Measurements from ENCODE around the gene CNTNAP3B.
"Not testable (repeated sequence)": the region's sequence is repeated elsewhere in the genome, so short reads cannot be mapped to it uniquely, and the experiment has no call there.

CNTNAP3B gene

GRCh38 chr9:42080376-42080775 lies 48.9 kb downstream of the CNTNAP3B start:
- H3K9me3 ChIP-seq (ENCODE audit: control extremely low read depth in 1 of 5, control insufficient read depth in 4 of 5, insufficient read depth in 2 of 5, low read depth in 1 of 5, low read length in 4 of 5); POLR2A ChIA-PET; DNase-seq; CTCF ChIA-PET; H3K27ac ChIP-seq (ENCODE audit: insufficient read depth in 1 of 2, low read depth in 1 of 2, low read length in 2 of 2, poor library complexity in 1 of 2, severe bottlenecking in 2 of 2); H3K36me3 ChIP-seq (ENCODE audit: control insufficient read depth in 4 of 4, insufficient read depth in 4 of 4, low read length in 3 of 4); H3K4me1 ChIP-seq (ENCODE audit: control extremely low read depth in 1 of 4, control insufficient read depth in 4 of 4, insufficient read depth in 4 of 4, low read length in 3 of 4); H3K27me3 ChIP-seq (replicated peaks in 2 of 5; ENCODE audit: control insufficient read depth in 4 of 5, insufficient read depth in 5 of 5, low read length in 4 of 5); H3K4me3 ChIP-seq (ENCODE audit: control insufficient read depth in 1 of 7, extremely low read depth in 1 of 7, insufficient read depth in 4 of 7, low read depth in 2 of 7, low read length in 6 of 7): not testable (repeated sequence)
- 92% methylated on average over 2 of the region's 2 CpGs for WGBS (ENCODE audit: insufficient coverage)

GRCh38 chr9:42074868-42075267 lies 54.4 kb downstream of the CNTNAP3B start:
- CTCF ChIA-PET; H3K36me3 ChIP-seq (ENCODE audit: control insufficient read depth in 4 of 4, insufficient read depth in 4 of 4, low read length in 3 of 4); H3K9me3 ChIP-seq (ENCODE audit: control extremely low read depth in 1 of 5, control insufficient read depth in 4 of 5, insufficient read depth in 2 of 5, low read depth in 1 of 5, low read length in 4 of 5); H3K27ac ChIP-seq (ENCODE audit: insufficient read depth in 1 of 2, low read depth in 1 of 2, low read length in 2 of 2, poor library complexity in 1 of 2, severe bottlenecking in 2 of 2); POLR2A ChIA-PET; H3K27me3 ChIP-seq (replicated peaks in 2 of 5; ENCODE audit: control insufficient read depth in 4 of 5, insufficient read depth in 5 of 5, low read length in 4 of 5); DNase-seq; H3K4me1 ChIP-seq (ENCODE audit: control extremely low read depth in 1 of 4, control insufficient read depth in 4 of 4, insufficient read depth in 4 of 4, low read length in 3 of 4); H3K4me3 ChIP-seq (ENCODE audit: control insufficient read depth in 1 of 7, extremely low read depth in 1 of 7, insufficient read depth in 4 of 7, low read depth in 2 of 7, low read length in 6 of 7): not testable (repeated sequence)
- WGBS (ENCODE audit: insufficient coverage), result no CpG with 5 or more reads among the region's 5 CpGs

- H3K27me3 ChIP-seq (replicated peaks in 2 of 5; ENCODE audit: control insufficient read depth in 4 of 5, insufficient read depth in 5 of 5, low read length in 4 of 5); CTCF ChIA-PET; H3K4me3 ChIP-seq (ENCODE audit: control insufficient read depth in 1 of 7, extremely low read depth in 1 of 7, insufficient read depth in 4 of 7, low read depth in 2 of 7, low read length in 6 of 7); H3K9me3 ChIP-seq (ENCODE audit: control extremely low read depth in 1 of 5, control insufficient read depth in 4 of 5, insufficient read depth in 2 of 5, low read depth in 1 of 5, low read length in 4 of 5); DNase-seq; H3K27ac ChIP-seq (ENCODE audit: insufficient read depth in 1 of 2, low read depth in 1 of 2, low read length in 2 of 2, poor library complexity in 1 of 2, severe bottlenecking in 2 of 2); POLR2A ChIA-PET; H3K4me1 ChIP-seq (ENCODE audit: control extremely low read depth in 1 of 4, control insufficient read depth in 4 of 4, insufficient read depth in 4 of 4, low read length in 3 of 4); H3K36me3 ChIP-seq (ENCODE audit: control insufficient read depth in 4 of 4, insufficient read depth in 4 of 4, low read length in 3 of 4): not testable (repeated sequence)
- no CpG with 5 or more reads among the region's 4 CpGs for WGBS (ENCODE audit: insufficient coverage)
Measured at GRCh38 chr9:42071026-42071425, 58.2 kb downstream of the CNTNAP3B start.

- CTCF ChIA-PET; H3K4me3 ChIP-seq (ENCODE audit: control insufficient read depth in 1 of 7, extremely low read depth in 1 of 7, insufficient read depth in 4 of 7, low read depth in 2 of 7, low read length in 6 of 7); POLR2A ChIA-PET; H3K9me3 ChIP-seq (ENCODE audit: control extremely low read depth in 1 of 5, control insufficient read depth in 4 of 5, insufficient read depth in 2 of 5, low read depth in 1 of 5, low read length in 4 of 5); H3K36me3 ChIP-seq (ENCODE audit: control insufficient read depth in 4 of 4, insufficient read depth in 4 of 4, low read length in 3 of 4); H3K27ac ChIP-seq (ENCODE audit: insufficient read depth in 1 of 2, low read depth in 1 of 2, low read length in 2 of 2, poor library complexity in 1 of 2, severe bottlenecking in 2 of 2); DNase-seq; H3K27me3 ChIP-seq (replicated peaks in 2 of 5; ENCODE audit: control insufficient read depth in 4 of 5, insufficient read depth in 5 of 5, low read length in 4 of 5); H3K4me1 ChIP-seq (ENCODE audit: control extremely low read depth in 1 of 4, control insufficient read depth in 4 of 4, insufficient read depth in 4 of 4, low read length in 3 of 4): not testable (repeated sequence)
- no CpG with 5 or more reads among the region's 11 CpGs for WGBS (ENCODE audit: insufficient coverage)
Measured at GRCh38 chr9:42070035-42070799, 59.0 kb downstream of the CNTNAP3B start.

GRCh38 chr9:42053874-42054273 lies 75.4 kb downstream of the CNTNAP3B start:
- no CpG with 5 or more reads among the region's 1 CpG for WGBS (ENCODE audit: insufficient coverage)
- H3K9me3 ChIP-seq (ENCODE audit: control extremely low read depth in 1 of 5, control insufficient read depth in 4 of 5, insufficient read depth in 2 of 5, low read depth in 1 of 5, low read length in 4 of 5); POLR2A ChIA-PET; DNase-seq; H3K36me3 ChIP-seq (ENCODE audit: control insufficient read depth in 4 of 4, insufficient read depth in 4 of 4, low read length in 3 of 4); H3K27ac ChIP-seq (ENCODE audit: insufficient read depth in 1 of 2, low read depth in 1 of 2, low read length in 2 of 2, poor library complexity in 1 of 2, severe bottlenecking in 2 of 2); CTCF ChIA-PET; H3K4me3 ChIP-seq (ENCODE audit: control insufficient read depth in 1 of 7, extremely low read depth in 1 of 7, insufficient read depth in 4 of 7, low read depth in 2 of 7, low read length in 6 of 7); H3K27me3 ChIP-seq (replicated peaks in 2 of 5; ENCODE audit: control insufficient read depth in 4 of 5, insufficient read depth in 5 of 5, low read length in 4 of 5); H3K4me1 ChIP-seq (ENCODE audit: control extremely low read depth in 1 of 4, control insufficient read depth in 4 of 4, insufficient read depth in 4 of 4, low read length in 3 of 4): not testable (repeated sequence)

- WGBS (ENCODE audit: insufficient coverage), result no CpG with 5 or more reads among the region's 2 CpGs
- H3K9me3 ChIP-seq (ENCODE audit: control extremely low read depth in 1 of 5, control insufficient read depth in 4 of 5, insufficient read depth in 2 of 5, low read depth in 1 of 5, low read length in 4 of 5); H3K4me3 ChIP-seq (ENCODE audit: control insufficient read depth in 1 of 7, extremely low read depth in 1 of 7, insufficient read depth in 4 of 7, low read depth in 2 of 7, low read length in 6 of 7); H3K27ac ChIP-seq (ENCODE audit: insufficient read depth in 1 of 2, low read depth in 1 of 2, low read length in 2 of 2, poor library complexity in 1 of 2, severe bottlenecking in 2 of 2); DNase-seq; CTCF ChIA-PET; H3K27me3 ChIP-seq (replicated peaks in 2 of 5; ENCODE audit: control insufficient read depth in 4 of 5, insufficient read depth in 5 of 5, low read length in 4 of 5); H3K36me3 ChIP-seq (ENCODE audit: control insufficient read depth in 4 of 4, insufficient read depth in 4 of 4, low read length in 3 of 4); POLR2A ChIA-PET; H3K4me1 ChIP-seq (ENCODE audit: control extremely low read depth in 1 of 4, control insufficient read depth in 4 of 4, insufficient read depth in 4 of 4, low read length in 3 of 4): not testable (repeated sequence)
Measured at GRCh38 chr9:42050701-42051100, 78.5 kb downstream of the CNTNAP3B start.

- H3K27me3 ChIP-seq (replicated peaks in 2 of 5; ENCODE audit: control insufficient read depth in 4 of 5, insufficient read depth in 5 of 5, low read length in 4 of 5); DNase-seq; H3K9me3 ChIP-seq (ENCODE audit: control extremely low read depth in 1 of 5, control insufficient read depth in 4 of 5, insufficient read depth in 2 of 5, low read depth in 1 of 5, low read length in 4 of 5); H3K4me3 ChIP-seq (ENCODE audit: control insufficient read depth in 1 of 7, extremely low read depth in 1 of 7, insufficient read depth in 4 of 7, low read depth in 2 of 7, low read length in 6 of 7); H3K36me3 ChIP-seq (ENCODE audit: control insufficient read depth in 4 of 4, insufficient read depth in 4 of 4, low read length in 3 of 4); POLR2A ChIA-PET; CTCF ChIA-PET; H3K4me1 ChIP-seq (ENCODE audit: control extremely low read depth in 1 of 4, control insufficient read depth in 4 of 4, insufficient read depth in 4 of 4, low read length in 3 of 4); H3K27ac ChIP-seq (ENCODE audit: insufficient read depth in 1 of 2, low read depth in 1 of 2, low read length in 2 of 2, poor library complexity in 1 of 2, severe bottlenecking in 2 of 2): not testable (repeated sequence)
- 87% methylated on average over 5 of the region's 10 CpGs for WGBS (ENCODE audit: insufficient coverage)
Measured at GRCh38 chr9:42044422-42045010, 84.7 kb downstream of the CNTNAP3B start.

Data from common myeloid progenitor, CD34-positive (primary cell).